Prostate gland (tissue), 2 donors: ENCODE measurements around the gene DGCR8. TPM values are rescaled to one million over a fixed set of nuclear protein-coding genes. Genes with fewer than 3 reads are reported as not detected.

Experiments used
- DNase-seq: peaks from one replicate; pipeline ENCODE4 v3.0.0-alpha.2; 2019; ENCODE audit warnings: low spot score
- H3K27ac ChIP-seq, 2 donors: fragments of 200-600 bp; sonication (generic); 2 replicates each; pipeline ENCODE4 v1.5.1; 2017 to 2019
- H3K27me3 ChIP-seq: fragments of 200-600 bp; sonication (generic); replicated peaks from 2 replicates; pipeline ENCODE4 v1.5.1; 2019; ENCODE audit not compliant: insufficient read depth
- H3K36me3 ChIP-seq, 2 donors: fragments of 200-600 bp; sonication (generic); 1 replicate in 1 of 2; 2 replicates in 1 of 2; pipeline versions ENCODE4 v1.5.1 to v1.8.1; 2017 to 2019
- H3K4me1 ChIP-seq: fragments of 200-600 bp; sonication (generic); replicated peaks from 2 replicates; pipeline ENCODE4 v1.5.1; 2019
- H3K4me3 ChIP-seq, 2 donors: fragments of 200-600 bp; sonication (generic); 2 replicates each; pipeline ENCODE4 v1.5.1; 2017 to 2019
- H3K9me3 ChIP-seq: fragments of 200-600 bp; sonication (generic); 2 replicates; pipeline ENCODE4 v1.5.1; 2017
- POLR2A ChIP-seq: fragments of 450-650 bp; IDR thresholded peaks from one replicate; pipeline ENCODE4 v1.6.1; 2016; ENCODE audit warnings: antibody characterized with exemption, mild to moderate bottlenecking
- POLR2AphosphoS5 ChIP-seq: sonication (generic); formaldehyde crosslinking; IDR thresholded peaks from one replicate; pipeline ENCODE4 v1.6.1; 2017; ENCODE audit warnings: antibody characterized with exemption
- WGBS: methylation state at CpG from one replicate; pipeline ENCODE4 v1.1.5; 2018; 5-methylcytosine and 5-hydroxymethylcytosine counted together
- intact Hi-C: fragments of 100-400 bp; cut with DNase I; formaldehyde crosslinking; loops from one replicate; pipeline ENCODE4 v1.14.2; 2022
- total RNA-seq, 2 donors: library from RNA; depleted of rRNA; stranded (reverse); fragments of >200 nt; gene quantifications; one replicate each; pipeline ENCODE4 v1.1.0, GENCODE V29; 2016
- TF ChIP-seq, protein P1 (sequence below), 4 experiments: fragments of 200-600 bp in 2 of 4; fragments of 450-650 bp in 2 of 4; sonication (generic) in 2 of 4; IDR thresholded peaks; 1 replicate in 3 of 4; 2 replicates in 1 of 4; pipeline ENCODE4 v1.5.1; 2016 to 2019; ENCODE audit warnings: antibody characterized with exemption in 4 of 4, mild to moderate bottlenecking in 2 of 4, moderate library complexity in 2 of 4

DGCR8 gene
- total RNA-seq, 2 donors from 2014 or later: 20.9 to 47.6 TPM

DNA sequence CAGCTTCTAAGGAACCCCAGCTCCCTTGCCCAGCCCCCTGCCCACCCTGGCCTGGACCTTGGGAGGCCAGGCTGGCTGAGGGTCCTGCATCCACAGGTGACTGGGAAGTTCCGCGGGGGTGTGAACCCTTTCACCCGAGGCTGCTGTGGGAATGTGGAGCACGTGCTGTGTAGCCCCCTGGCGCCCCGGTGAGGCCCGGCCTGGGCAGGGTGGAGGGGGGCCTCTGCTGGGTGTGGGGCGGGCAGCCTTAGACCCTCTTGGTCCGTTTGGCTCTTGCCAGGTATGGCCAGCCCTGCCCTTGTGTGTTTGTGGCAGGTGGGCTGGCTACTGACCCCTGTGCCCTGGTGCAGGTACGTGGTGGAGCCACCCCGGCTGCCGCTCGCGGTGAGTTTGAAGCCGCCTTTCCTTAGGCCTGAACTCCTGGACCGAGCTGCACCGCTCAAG, 60.5 kb downstream of the DGCR8 start:
- no peaks in the 10 kb centered on the region for H3K4me1 ChIP-seq
- intact Hi-C loops: no loop called here
- H3K36me3 ChIP-seq: no peaks in the 10 kb centered on the region
- no peaks in the 10 kb centered on the region for H3K9me3 ChIP-seq
- DNase-seq: no peak
- H3K4me3 ChIP-seq: no peak overlapping the region
- WGBS: 97% methylated on average over 16 of the region's 17 CpGs
- H3K27me3 ChIP-seq: no peaks in the 10 kb centered on the region
- H3K27ac ChIP-seq: no peak overlapping the region
- TF ChIP-seq POLR2A (no peak), POLR2AphosphoS5 (no peak)
- TF ChIP-seq, protein P1, sequence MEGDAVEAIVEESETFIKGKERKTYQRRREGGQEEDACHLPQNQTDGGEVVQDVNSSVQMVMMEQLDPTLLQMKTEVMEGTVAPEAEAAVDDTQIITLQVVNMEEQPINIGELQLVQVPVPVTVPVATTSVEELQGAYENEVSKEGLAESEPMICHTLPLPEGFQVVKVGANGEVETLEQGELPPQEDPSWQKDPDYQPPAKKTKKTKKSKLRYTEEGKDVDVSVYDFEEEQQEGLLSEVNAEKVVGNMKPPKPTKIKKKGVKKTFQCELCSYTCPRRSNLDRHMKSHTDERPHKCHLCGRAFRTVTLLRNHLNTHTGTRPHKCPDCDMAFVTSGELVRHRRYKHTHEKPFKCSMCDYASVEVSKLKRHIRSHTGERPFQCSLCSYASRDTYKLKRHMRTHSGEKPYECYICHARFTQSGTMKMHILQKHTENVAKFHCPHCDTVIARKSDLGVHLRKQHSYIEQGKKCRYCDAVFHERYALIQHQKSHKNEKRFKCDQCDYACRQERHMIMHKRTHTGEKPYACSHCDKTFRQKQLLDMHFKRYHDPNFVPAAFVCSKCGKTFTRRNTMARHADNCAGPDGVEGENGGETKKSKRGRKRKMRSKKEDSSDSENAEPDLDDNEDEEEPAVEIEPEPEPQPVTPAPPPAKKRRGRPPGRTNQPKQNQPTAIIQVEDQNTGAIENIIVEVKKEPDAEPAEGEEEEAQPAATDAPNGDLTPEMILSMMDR (IDR thresholded peaks at IDR 0.05): no peak

DNA sequence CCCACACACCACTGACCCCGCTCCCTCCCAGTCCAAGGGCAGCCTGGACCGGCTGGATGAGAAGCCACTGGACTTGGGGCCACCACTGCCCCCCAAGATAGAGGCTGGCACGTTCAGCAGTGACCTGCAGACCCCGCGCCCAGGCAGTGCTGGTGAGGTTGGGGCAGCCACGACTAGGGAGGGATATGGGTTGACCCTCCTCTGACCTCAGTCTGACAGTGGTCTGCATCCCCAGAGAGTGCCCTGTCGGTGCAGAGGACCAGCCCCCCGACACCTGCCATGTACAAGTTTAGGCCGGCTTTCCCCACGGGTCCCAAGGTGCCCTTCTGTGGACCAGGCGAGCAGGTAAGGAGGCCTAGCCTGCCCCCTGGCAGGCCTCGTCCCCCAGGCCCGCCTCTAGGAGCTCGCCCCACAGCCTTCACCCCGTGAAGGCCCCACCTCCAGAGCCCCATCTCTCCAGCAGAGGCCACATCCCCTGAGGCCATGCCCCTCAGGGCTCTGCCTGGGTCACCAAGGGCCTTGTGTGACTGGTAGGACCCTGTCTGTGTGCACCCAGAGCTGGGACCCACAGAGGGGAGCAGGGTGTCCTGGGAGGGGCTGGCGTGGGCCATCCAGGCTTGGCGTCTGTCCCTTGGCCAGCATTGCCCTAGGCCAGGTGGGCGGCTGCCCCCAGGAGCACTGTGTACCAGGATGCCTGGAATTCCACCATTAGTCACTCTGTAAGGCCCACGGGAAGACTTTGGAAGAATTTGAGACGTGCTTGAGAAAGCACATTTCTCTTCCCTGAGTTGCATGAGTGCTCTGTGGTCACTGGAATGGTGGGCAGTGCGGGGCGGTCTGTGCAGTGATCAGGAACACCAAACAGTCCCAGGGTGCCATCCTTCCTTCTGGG, 61.4 kb downstream of the DGCR8 start:
- no peak overlapping the region for H3K27ac ChIP-seq
- DNase-seq: no peak
- 81% methylated on average over 20 of the region's 22 CpGs for WGBS
- intact Hi-C loops: no loop called here
- no peaks in the 10 kb centered on the region for H3K4me1 ChIP-seq
- TF ChIP-seq, protein P1 (IDR thresholded peaks at IDR 0.05): no peak
- TF ChIP-seq POLR2AphosphoS5 (no peak), POLR2A (no peak)
- no peaks in the 10 kb centered on the region for H3K9me3 ChIP-seq
- H3K4me3 ChIP-seq: no peak overlapping the region
- H3K36me3 ChIP-seq: no peaks in the 10 kb centered on the region
- H3K27me3 ChIP-seq: no peaks in the 10 kb centered on the region

DNA sequence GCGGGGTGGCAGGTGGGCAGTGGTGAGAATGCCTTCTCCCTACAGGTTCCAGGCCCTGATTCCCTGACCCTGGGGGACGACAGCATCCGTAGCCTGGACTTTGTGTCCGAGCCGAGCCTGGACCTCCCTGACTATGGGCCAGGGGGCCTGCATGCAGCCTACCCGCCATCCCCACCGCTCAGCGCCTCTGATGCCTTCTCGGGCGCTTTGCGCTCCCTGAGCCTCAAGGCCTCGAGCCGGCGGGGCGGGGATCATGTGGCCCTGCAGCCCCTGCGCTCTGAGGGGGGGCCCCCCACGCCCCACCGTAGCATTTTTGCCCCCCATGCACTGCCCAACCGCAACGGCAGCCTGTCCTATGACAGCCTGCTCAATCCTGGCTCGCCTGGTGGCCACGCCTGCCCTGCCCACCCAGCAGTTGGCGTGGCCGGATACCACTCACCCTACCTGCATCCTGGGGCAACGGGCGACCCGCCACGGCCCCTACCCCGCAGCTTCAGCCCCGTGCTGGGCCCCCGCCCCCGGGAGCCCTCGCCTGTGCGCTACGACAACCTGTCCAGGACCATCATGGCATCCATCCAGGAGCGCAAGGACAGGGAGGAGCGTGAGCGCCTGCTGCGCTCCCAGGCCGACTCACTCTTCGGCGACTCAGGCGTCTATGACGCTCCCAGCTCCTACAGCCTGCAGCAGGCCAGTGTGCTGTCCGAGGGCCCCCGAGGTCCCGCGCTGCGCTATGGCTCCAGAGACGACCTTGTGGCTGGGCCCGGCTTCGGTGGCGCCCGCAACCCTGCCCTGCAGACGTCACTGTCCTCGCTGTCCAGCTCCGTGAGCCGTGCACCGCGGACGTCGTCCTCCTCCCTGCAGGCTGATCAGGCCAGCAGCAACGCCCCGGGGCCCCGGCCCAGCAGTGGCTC, 62.9 kb downstream of the DGCR8 start:
- H3K36me3 ChIP-seq: no peaks in the 10 kb centered on the region
- no peak overlapping the region for H3K4me3 ChIP-seq
- H3K9me3 ChIP-seq: no peaks in the 10 kb centered on the region
- no peak for DNase-seq
- no peak for TF ChIP-seq POLR2A
- TF ChIP-seq POLR2AphosphoS5: no peak
- TF ChIP-seq, protein P1 (IDR thresholded peaks at IDR 0.05): no peak
- no peak overlapping the region for H3K27ac ChIP-seq
- intact Hi-C loops: no loop called here
- 91% methylated on average over 36 of the region's 65 CpGs for whole genome bisulfite sequencing
- no peaks in the 10 kb centered on the region for H3K27me3 ChIP-seq
- no peaks in the 10 kb centered on the region for H3K4me1 ChIP-seq

DNA sequence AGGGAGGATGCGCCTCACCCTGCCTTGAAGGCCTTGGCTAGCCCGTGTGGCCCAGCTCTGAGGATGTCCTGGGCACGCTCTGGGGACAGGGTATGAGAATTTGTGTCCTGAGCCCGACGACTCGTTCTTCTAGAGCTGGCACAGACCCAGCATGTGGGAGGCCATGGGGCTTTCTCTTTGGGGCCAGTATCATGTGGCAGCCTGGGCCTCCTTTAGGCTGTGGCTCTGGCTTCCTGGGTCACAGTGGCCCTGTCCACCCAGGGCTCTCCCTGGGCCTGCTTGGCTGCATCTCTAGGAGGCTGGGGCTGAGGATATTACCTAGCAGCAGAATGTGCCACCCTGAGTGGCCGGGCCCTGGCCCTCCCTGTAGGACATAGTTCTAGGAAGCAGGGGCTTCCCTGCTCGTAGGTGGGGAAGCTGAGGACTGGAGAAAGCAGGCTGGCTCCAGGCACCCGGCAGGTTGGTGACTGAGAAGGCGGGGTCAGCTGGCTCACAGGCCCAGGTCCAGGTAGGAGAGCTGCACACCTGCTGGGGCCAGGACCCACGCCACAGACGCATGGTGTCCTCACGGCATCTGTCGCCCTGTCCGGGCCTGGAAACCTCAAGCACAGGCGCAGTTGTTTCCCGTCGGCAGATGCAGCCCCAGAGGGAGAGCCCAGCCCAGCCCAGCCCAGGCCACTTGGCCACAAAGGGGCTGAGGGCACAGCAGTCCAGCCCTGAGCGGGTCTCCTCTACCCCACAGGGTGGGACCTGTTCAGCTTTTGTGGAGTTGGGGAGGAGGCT, 64.0 kb downstream of the DGCR8 start:
- Histone ChIP-seq H3K4me3 (no peak overlapping the region), H3K27me3 (no peaks in the 10 kb centered on the region), H3K36me3 (no peaks in the 10 kb centered on the region), H3K9me3 (no peaks in the 10 kb centered on the region), H3K27ac (no peak overlapping the region), H3K4me1 (no peaks in the 10 kb centered on the region)
- 82% methylated on average over 19 of the region's 19 CpGs for WGBS
- no peak for DNase-seq
- intact Hi-C loops: no loop called here
- TF ChIP-seq POLR2AphosphoS5 (no peak), POLR2A (no peak)
- TF ChIP-seq, protein P1 (IDR thresholded peaks at IDR 0.05): no peak
